ENCODE data around the gene SPNS1. TPM values are rescaled to one million over a fixed set of nuclear protein-coding genes. Genes with fewer than 3 reads are reported as not detected.

Gene SPNS1
- total RNA-seq, 1 experiment from 2014 or later, result 79.1 TPM

DNA sequence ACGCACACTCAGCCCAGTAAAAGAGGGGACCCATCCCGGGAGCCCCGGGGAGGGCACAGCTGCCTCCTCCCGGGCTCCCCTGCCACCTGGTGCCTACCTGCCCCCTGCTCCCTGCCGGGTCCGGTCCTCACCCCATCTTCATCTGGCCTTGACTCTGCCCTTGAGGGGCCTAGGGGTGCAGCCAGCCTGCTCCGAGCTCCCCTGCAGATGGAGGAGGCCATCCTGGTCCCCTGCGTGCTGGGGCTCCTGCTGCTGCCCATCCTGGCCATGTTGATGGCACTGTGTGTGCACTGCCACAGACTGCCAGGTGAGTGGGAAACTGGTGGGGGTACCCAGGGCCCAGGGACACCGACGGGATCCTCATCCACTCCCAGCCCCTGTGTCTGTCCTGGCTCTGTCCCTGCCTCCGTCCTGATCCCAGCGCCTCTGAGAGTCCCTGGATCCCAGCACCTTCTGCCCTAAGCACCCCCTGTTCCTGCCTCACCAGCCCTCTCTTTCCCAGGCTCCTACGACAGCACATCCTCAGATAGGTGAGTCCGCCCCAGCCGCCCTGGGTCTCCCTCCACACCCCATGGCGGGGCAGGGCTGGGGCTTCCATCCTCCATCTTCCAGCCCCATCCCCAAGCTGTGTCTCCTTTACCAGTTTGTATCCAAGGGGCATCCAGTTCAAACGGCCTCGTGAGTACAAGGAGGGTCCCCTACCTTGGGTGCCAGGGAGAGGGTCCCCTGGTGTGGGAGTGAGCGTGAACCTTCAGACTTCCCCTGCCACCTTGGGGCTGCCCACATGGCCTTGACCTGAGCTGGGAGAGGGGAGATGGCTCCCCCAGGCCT, 10.8 kb downstream of the SPNS1 start:
- POLR2A ChIA-PET, result no interaction called here
- Histone ChIP-seq H3K27ac (ENCODE audit: low read length) (no peak overlapping the region), H3K9me3 (ENCODE audit: control insufficient read depth, insufficient read depth, low read depth, low read length) (no peaks in the 10 kb centered on the region), H3K4me1 (ENCODE audit: control insufficient read depth, insufficient read depth, low read length) (no peaks in the 10 kb centered on the region), H3K4me3 (ENCODE audit: low read depth in 2 of 2, low read length in 2 of 2) (no peak overlapping the region), H3K36me3 (ENCODE audit: control insufficient read depth, insufficient read depth, low read length) (no peaks in the 10 kb centered on the region), H3K27me3 (ENCODE audit: control insufficient read depth, insufficient read depth, low read length) (no peaks in the 10 kb centered on the region)
- ATAC-seq (no peak), DNase-seq (ENCODE audit: low read depth, low spot score) (no peak)
- CTCF ChIA-PET, result no interaction called here
- TF ChIP-seq POLR2AphosphoS5 (IDR thresholded peaks at IDR 0.05; ENCODE audit: low read depth, low read length) (no peak), SIN3A (IDR thresholded peaks at IDR 0.05; ENCODE audit: borderline replicate concordance, insufficient read depth, low read depth, low read length) (no peak), TCF7L2 (IDR thresholded peaks at IDR 0.05; ENCODE audit: low read depth, low read length) (no peak), CTCF (IDR thresholded peaks at IDR 0.05) (no peak)
- TF ChIP-seq, protein P1, sequence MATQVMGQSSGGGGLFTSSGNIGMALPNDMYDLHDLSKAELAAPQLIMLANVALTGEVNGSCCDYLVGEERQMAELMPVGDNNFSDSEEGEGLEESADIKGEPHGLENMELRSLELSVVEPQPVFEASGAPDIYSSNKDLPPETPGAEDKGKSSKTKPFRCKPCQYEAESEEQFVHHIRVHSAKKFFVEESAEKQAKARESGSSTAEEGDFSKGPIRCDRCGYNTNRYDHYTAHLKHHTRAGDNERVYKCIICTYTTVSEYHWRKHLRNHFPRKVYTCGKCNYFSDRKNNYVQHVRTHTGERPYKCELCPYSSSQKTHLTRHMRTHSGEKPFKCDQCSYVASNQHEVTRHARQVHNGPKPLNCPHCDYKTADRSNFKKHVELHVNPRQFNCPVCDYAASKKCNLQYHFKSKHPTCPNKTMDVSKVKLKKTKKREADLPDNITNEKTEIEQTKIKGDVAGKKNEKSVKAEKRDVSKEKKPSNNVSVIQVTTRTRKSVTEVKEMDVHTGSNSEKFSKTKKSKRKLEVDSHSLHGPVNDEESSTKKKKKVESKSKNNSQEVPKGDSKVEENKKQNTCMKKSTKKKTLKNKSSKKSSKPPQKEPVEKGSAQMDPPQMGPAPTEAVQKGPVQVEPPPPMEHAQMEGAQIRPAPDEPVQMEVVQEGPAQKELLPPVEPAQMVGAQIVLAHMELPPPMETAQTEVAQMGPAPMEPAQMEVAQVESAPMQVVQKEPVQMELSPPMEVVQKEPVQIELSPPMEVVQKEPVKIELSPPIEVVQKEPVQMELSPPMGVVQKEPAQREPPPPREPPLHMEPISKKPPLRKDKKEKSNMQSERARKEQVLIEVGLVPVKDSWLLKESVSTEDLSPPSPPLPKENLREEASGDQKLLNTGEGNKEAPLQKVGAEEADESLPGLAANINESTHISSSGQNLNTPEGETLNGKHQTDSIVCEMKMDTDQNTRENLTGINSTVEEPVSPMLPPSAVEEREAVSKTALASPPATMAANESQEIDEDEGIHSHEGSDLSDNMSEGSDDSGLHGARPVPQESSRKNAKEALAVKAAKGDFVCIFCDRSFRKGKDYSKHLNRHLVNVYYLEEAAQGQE (IDR thresholded peaks at IDR 0.05; ENCODE audit: insufficient read depth in 1 of 2, low read depth in 2 of 2, low read length in 1 of 2), result no peak
- intact Hi-C loops (cut with micrococcal nuclease; ENCODE audit: unreplicated experiment) (no loop called here), in situ Hi-C loops (cut with HindIII; ENCODE audit: low pct_unique_long_range_greater_than_20kb, low sequenced_read_pairs) (no loop called here)
- no TSS peak for BruUV-seq (replicated peaks)

GRCh38 chr16:28986046-28986445, 11.5 kb downstream of the SPNS1 start:
- H3K4me3 ChIP-seq (ENCODE audit: low read depth in 2 of 2, low read length in 2 of 2), result no peak overlapping the region
- in situ Hi-C loops (cut with HindIII; ENCODE audit: low pct_unique_long_range_greater_than_20kb, low sequenced_read_pairs), result no loop called here
- no peaks in the 10 kb centered on the region for H3K27me3 ChIP-seq (ENCODE audit: control insufficient read depth, insufficient read depth, low read length)
- no peak overlapping the region for H3K27ac ChIP-seq (ENCODE audit: low read length)
- intact Hi-C loops (cut with micrococcal nuclease; ENCODE audit: unreplicated experiment), result no loop called here
- H3K4me1 ChIP-seq (ENCODE audit: control insufficient read depth, insufficient read depth, low read length), result no peaks in the 10 kb centered on the region
- ATAC-seq (no peak), DNase-seq (ENCODE audit: low read depth, low spot score) (no peak)
- H3K36me3 ChIP-seq (ENCODE audit: control insufficient read depth, insufficient read depth, low read length), result no peaks in the 10 kb centered on the region
- CTCF ChIA-PET, result no interaction called here
- TF ChIP-seq CTCF (IDR thresholded peaks at IDR 0.05) (no peak), SIN3A (IDR thresholded peaks at IDR 0.05; ENCODE audit: borderline replicate concordance, insufficient read depth, low read depth, low read length) (no peak), TCF7L2 (IDR thresholded peaks at IDR 0.05; ENCODE audit: low read depth, low read length) (no peak), POLR2AphosphoS5 (IDR thresholded peaks at IDR 0.05; ENCODE audit: low read depth, low read length) (no peak)
- TF ChIP-seq, protein P1 (IDR thresholded peaks at IDR 0.05; ENCODE audit: insufficient read depth in 1 of 2, low read depth in 2 of 2, low read length in 1 of 2), result no peak
- POLR2A ChIA-PET, result no interaction called here
- H3K9me3 ChIP-seq (ENCODE audit: control insufficient read depth, insufficient read depth, low read depth, low read length), result no peaks in the 10 kb centered on the region
- no TSS peak for BruUV-seq (replicated peaks)
